Measurements from ENCODE around the gene GPBAR1.
A peak's percentile ranks its signal among the peaks of the same experiment; 100 is the strongest.

Gene GPBAR1, protein sequence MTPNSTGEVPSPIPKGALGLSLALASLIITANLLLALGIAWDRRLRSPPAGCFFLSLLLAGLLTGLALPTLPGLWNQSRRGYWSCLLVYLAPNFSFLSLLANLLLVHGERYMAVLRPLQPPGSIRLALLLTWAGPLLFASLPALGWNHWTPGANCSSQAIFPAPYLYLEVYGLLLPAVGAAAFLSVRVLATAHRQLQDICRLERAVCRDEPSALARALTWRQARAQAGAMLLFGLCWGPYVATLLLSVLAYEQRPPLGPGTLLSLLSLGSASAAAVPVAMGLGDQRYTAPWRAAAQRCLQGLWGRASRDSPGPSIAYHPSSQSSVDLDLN

DNA sequence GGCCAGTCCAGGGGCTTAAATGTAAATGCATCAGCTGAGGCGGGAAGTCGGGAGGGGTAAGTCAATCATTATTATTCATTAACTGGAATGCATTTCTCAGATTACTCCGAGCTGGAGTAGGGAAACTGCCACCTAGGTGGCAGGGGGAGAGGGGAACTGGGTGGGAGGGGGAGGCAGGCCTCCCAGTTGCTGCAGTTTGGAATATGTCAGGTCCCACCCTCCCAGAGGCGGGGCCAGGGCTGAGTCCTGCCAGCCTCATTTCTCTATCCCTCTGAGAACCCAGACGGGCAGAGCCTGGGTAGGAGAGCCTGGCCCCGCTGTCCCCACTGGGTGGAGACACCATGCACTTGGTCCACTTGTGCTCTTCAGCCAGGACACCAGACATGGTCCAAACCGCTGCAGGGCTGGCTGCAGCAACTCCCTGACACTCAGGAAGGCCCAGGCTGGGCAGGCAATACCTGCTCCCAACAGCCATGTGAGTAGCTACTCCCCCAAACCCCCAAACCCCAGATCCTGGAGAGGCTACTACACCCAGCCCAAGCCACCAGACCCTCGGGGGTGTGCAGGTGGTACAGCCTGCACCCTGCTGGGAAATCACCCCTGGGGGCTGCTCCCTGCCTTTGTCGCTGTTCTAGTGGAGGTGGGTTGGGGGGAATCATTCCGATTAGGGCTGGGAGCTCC is at the start of gene GPBAR1:
TSS of gene GPBAR1 (plus strand) at position 274 of the 681 bp plus-strand sequence. CDS start 1,710 bp downstream, outside the sequence.
- DNase-seq (ENCODE audit: insufficient read length, low spot score) (no peak), FAIRE-seq (no peak)

DNA sequence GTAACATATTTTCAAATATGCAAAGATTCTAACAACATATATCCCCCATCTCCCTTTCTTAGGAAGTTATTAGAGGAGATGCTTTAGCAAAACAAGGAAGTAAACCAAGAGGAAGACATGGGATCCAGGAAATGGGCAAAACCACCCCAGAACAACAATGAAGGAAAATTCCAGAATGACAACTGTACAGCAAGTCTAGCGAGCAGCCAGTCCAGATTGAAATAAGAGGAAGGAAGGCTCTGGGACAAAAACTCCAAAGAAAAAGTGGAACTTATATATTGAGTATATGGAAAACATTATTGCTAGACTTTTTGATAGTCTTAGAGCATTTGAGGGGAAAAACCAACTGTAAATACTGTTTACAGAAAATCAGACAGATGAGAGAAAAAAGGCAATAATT is 46.7 kb upstream of the GPBAR1 start:
- no peak for FAIRE-seq

DNA sequence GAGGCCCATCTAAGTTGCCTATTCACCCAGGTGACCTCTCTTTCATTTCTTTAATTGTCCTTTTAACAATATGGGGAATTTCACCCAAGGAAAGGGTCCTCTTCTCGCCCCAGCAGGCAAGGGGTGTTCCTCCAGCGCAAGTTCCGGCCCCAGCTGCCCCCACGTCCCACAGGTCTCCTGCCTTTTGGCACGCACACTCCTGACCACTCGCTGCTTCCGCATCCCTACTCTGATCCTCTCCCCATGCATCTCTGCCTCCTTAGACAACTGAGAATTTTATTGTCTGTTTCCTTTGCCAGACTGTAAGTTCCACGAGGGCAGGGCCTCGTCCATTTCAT is 44.5 kb upstream of the GPBAR1 start:
- DNase-seq (ENCODE audit: insufficient read length, low spot score) = no peak
- no peak for FAIRE-seq

More for the DNA sequence above, 46.7 kb upstream of the GPBAR1 start:
- DNase-seq (ENCODE audit: insufficient read length, low spot score) = no peak

GRCh38 chr2:218216674-218217359 is 44.0 kb upstream of the GPBAR1 start, which contains the start of gene ARPC2:
TSS of gene ARPC2 (plus strand) at chr2:218217189. CDS start at chr2:218217471, 282 bp downstream.
- peak; percentile 90 for DNase-seq (ENCODE audit: insufficient read length, low spot score)
- peak; percentile 88 for FAIRE-seq

- FAIRE-seq = no peak
Measured at GRCh38 chr2:218217360-218218267, 43.2 kb upstream of the GPBAR1 start.

DNA sequence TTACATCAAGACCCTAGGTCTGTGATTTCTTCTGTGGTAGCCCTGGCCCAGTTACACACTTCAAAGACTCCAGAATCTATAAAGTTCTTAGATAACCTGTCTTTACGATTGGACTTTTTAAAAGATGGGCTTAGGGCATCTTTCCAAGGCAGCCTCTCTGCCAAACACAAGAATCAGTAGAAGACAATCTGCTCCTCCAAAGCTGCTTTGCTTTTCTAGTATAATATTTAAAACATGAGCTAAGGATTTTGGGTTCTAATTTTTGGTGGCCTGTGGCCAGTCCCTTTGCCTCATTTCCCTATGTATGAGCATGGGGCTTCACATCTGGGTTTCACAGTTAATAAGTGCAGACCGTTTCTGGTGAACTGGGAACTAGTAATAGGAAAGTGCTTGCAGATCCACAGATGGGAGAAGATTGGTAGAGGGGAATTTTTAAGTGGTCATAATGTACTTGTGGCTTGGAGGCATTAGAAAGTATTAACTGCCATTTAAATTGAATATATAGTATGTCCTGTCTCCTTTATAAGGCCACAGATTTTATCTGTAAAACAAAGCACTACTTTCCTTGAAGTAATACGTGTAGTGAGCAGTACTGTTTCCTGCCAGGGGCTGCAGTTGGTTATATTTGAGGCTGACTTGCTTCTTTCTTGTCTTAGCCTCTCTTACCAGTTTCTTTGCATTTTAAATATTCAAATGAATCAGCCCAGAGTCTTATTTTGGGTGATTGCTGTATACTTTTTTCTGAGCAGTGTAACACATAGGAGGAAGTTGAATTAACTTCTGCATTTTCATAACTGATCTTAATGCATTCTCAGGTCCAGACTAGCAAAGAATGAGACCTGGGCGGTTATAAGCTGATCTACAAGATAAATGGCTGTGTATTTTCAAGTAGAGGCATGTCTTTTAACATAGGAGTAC is 42.3 kb upstream of the GPBAR1 start:
- DNase-seq (ENCODE audit: insufficient read length, low spot score) (no peak), FAIRE-seq (no peak)

More at GRCh38 chr2:218217360-218218267, 43.2 kb upstream of the GPBAR1 start:
- peak; percentile 39 for DNase-seq (ENCODE audit: insufficient read length, low spot score)

DNA sequence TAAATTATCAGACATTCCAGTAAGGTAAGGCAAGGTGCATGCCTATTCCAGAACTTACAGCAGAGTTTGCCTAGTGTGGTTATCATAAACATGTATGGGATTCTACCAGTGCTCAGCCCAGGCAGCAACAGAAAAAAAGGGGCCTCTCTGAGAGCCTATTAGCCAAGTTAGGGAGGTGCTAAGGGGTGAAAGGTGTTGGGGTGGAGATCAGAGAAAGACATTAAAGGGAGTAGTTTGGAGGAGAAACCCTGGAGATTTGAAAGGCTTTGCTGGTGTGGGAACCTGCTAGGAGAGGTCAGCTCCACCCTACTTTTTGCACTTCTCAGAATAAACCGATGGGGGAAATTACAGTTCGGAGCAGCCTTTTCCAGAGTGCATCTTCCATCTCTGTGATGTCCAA is 40.9 kb upstream of the GPBAR1 start:
- DNase-seq (ENCODE audit: insufficient read length, low spot score) (no peak), FAIRE-seq (no peak)

GRCh38 chr2:218221000-218221399 is 39.8 kb upstream of the GPBAR1 start:
- no peak for FAIRE-seq

DNA sequence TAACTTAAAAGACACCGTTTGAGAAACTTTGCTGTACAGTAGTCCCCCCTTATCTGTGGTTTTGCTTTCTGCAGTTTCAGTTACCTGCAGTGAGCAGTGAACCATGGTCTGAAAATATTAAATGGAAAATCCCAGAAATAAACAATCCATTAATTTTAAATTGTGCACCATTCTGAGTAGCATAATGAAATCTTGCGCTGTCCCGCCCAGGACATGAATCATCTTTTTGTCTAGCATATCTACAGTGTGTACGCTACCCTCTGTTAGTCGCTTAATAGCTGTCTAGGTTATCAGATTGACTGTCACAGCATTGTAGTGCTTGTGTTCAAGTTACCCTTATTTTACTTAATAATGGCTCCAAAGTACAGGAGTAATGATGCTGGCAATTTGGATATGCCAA is 37.8 kb upstream of the GPBAR1 start:
- FAIRE-seq (no peak), DNase-seq (ENCODE audit: insufficient read length, low spot score) (no peak)

More at GRCh38 chr2:218221000-218221399, 39.8 kb upstream of the GPBAR1 start:
- DNase-seq (ENCODE audit: insufficient read length, low spot score) = no peak

- FAIRE-seq (no peak), DNase-seq (ENCODE audit: insufficient read length, low spot score) (no peak)
Measured at GRCh38 chr2:218224186-218224585, 36.6 kb upstream of the GPBAR1 start.

GRCh38 chr2:218226903-218227302 is 33.9 kb upstream of the GPBAR1 start:
- FAIRE-seq (no peak), DNase-seq (ENCODE audit: insufficient read length, low spot score) (no peak)

DNA sequence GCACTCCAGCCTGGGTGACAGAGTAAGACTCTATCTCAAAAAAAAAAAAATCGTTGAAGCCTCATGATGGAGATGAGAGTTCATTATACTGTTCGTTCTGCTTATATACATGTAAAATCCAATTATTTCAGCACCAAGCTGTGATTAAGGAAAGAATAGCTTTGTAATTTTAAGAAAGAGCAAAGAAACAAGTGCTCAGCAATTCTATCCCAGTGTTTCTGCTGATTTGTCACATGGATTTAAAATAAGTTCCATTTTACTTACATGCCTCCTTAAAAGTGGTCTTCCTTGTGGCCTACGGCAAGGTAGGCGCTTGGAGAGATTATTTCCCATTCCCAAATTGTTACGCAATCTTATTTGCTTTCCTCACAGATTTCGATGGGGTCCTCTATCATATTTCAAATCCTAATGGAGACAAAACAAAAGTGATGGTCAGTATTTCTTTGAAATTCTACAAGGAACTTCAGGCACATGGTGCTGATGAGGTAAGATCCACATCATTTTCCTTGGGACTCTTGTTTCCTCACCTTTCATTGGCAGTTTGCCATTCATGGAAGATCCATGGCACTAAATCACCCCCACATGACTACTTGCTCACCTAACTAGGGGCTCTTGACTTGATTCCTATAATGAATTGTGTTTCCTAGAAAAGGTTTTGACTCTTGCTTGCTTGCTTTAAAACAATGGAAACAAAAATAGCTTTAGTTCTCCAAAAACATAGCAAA is 32.3 kb upstream of the GPBAR1 start:
- FAIRE-seq (no peak), DNase-seq (ENCODE audit: insufficient read length, low spot score) (no peak)

- peak; percentile 45 for DNase-seq (ENCODE audit: insufficient read length, low spot score)
- FAIRE-seq = no peak
Measured at GRCh38 chr2:218229239-218229638, 31.6 kb upstream of the GPBAR1 start.

DNA sequence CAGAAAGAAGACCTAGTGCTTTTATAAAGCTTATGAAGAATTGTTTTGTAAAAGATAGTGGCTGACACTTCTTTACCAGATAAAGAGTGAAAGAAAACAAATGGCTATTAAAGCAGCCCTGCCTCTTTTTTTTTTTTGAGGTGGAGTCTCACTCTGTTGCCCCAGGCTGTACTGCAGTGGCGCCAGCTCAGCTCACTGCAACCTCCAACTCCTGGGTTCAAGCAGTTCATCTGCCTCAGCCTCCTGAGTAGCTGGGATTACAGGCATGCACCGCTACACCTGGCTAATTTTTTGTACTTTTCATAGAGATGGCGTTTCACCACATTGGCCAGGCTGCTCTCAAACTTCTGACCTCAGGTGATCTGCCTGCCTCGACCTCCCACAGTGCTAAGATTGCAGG is 31.0 kb upstream of the GPBAR1 start:
- DNase-seq (ENCODE audit: insufficient read length, low spot score) (no peak), FAIRE-seq (no peak)

- DNase-seq (ENCODE audit: insufficient read length, low spot score) (no peak), FAIRE-seq (no peak)
Measured at GRCh38 chr2:218230882-218231281, 29.9 kb upstream of the GPBAR1 start.

GRCh38 chr2:218233543-218233942 is 27.3 kb upstream of the GPBAR1 start:
- no peak for DNase-seq (ENCODE audit: insufficient read length, low spot score)
- no peak for FAIRE-seq

- FAIRE-seq = no peak
Measured at GRCh38 chr2:218234521-218234920, 26.3 kb upstream of the GPBAR1 start.

DNA sequence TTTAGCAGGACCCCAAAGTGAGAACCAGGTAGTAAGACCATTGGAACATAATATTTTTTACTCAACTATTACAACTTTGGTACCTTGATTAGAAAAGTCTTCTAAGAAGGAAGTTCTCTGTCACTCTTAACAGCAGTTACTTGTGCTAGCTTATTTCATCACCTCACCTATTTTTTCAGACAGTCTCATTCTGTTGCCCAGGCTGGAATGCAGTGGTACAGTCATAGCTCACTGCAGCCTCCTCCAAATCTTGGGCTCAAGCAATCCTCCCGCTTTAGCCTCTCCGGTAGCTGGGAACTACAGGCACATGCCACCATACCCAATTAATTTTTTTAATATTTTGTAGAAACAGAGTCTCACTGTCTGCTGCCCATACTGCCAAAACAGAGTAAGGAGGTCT is 25.8 kb upstream of the GPBAR1 start:
- no peak for DNase-seq (ENCODE audit: insufficient read length, low spot score)
- no peak for FAIRE-seq

More at GRCh38 chr2:218234521-218234920, 26.3 kb upstream of the GPBAR1 start:
- DNase-seq (ENCODE audit: insufficient read length, low spot score) = no peak

GRCh38 chr2:218236829-218237228 is 24.0 kb upstream of the GPBAR1 start:
- FAIRE-seq (no peak), DNase-seq (ENCODE audit: insufficient read length, low spot score) (no peak)
